OCI-LY7 (cell line): ENCODE results near the gene KATNA1. TPM values are rescaled to one million over a fixed set of nuclear protein-coding genes. Genes with fewer than 3 reads are reported as not detected.
A peak's percentile ranks its signal among the peaks of the same experiment; 100 is the strongest.

Experiments
- BruUV-seq: library from RNA; stranded (reverse); fragments of 400-500 nt; replicated peaks from 2 replicates; lab custom pipeline; 2021; lab: Mats Ljungman, UMichigan
- CTCF ChIA-PET: fragments of 300-600 bp; sonication (Branson Sonifier 250); formaldehyde crosslinking; loops from one replicate; lab custom pipeline; 2022; ENCODE audit warnings: antibody characterized with exemption; ENCODE audit not compliant: unreplicated experiment; lab: Charles Lee
- POLR2A ChIA-PET: fragments of 300-600 bp; sonication (Branson Sonifier 250); formaldehyde crosslinking; loops from one replicate; lab custom pipeline; 2022; ENCODE audit warnings: antibody characterized with exemption; lab: Charles Lee
- DNase-seq: peaks from one replicate; pipeline ENCODE4 v3.0.0-alpha.2; 2015; ENCODE audit warnings: low spot score
- H2AFZ ChIP-seq: fragments of 200-600 bp; sonication (generic), shearing (Covaris generic); 2 replicates; pipeline ENCODE4 v1.6.1; 2014; ENCODE audit warnings: mild to moderate bottlenecking, antibody characterized with exemption, low read length, moderate library complexity
- H3K27ac ChIP-seq: fragments of 200-600 bp; sonication (generic); 2 replicates; pipeline ENCODE4 v1.5.1; 2014; ENCODE audit warnings: mixed run types, low read depth, mild to moderate bottlenecking, moderate library complexity, low read length, inconsistent platforms; ENCODE audit not compliant: poor library complexity, severe bottlenecking
- H3K36me3 ChIP-seq: fragments of 200-600 bp; sonication (generic); 2 replicates; pipeline ENCODE4 v1.6.1; 2014; ENCODE audit warnings: mild to moderate bottlenecking, antibody characterized with exemption, low read length, moderate library complexity, mixed read lengths; ENCODE audit not compliant: insufficient read depth
- H3K4me1 ChIP-seq: fragments of 200-600 bp; sonication (generic); 2 replicates; pipeline ENCODE4 v1.5.1; 2014; ENCODE audit warnings: mild to moderate bottlenecking, low read length; ENCODE audit not compliant: insufficient read depth, poor library complexity, severe bottlenecking
- H3K4me2 ChIP-seq: fragments of 200-600 bp; sonication (generic); 2 replicates; pipeline ENCODE4 v1.6.1; 2014; ENCODE audit warnings: mild to moderate bottlenecking, low read length
- H3K4me3 ChIP-seq: fragments of 200-600 bp; sonication (generic); 2 replicates; pipeline ENCODE4 v1.5.1; 2014; ENCODE audit warnings: mild to moderate bottlenecking, low read depth, low read length; ENCODE audit not compliant: poor library complexity, severe bottlenecking
- H3K79me2 ChIP-seq: fragments of 200-600 bp; sonication (generic); 2 replicates; pipeline ENCODE4 v1.6.1; 2016; ENCODE audit warnings: low read depth, mild to moderate bottlenecking, low read length, moderate library complexity, mixed read lengths; ENCODE audit not compliant: insufficient read depth
- H3K9me2 ChIP-seq: fragments of 200-600 bp; sonication (generic); 2 replicates; pipeline ENCODE4 v1.6.1; 2016; ENCODE audit warnings: mild to moderate bottlenecking, low read length, mixed read lengths; ENCODE audit not compliant: insufficient read depth
- H3K9me3 ChIP-seq: fragments of 200-600 bp; sonication (generic); 2 replicates; pipeline ENCODE4 v1.6.1; 2014; ENCODE audit warnings: mild to moderate bottlenecking, mixed run types, low read length, mixed read lengths
- H4K20me1 ChIP-seq: fragments of 200-600 bp; sonication (generic); 2 replicates; pipeline ENCODE4 v1.6.1; 2014; ENCODE audit warnings: mild to moderate bottlenecking, antibody characterized with exemption, low read length, moderate library complexity, mixed read lengths; ENCODE audit not compliant: insufficient read depth
- EZH2phosphoT487 ChIP-seq: fragments of 200-600 bp; sonication (generic); IDR thresholded peaks from 2 replicates; pipeline ENCODE4 v1.6.1; 2018; ENCODE audit warnings: low read depth, borderline replicate concordance, mild to moderate bottlenecking, mixed run types, antibody characterized with exemption, low read length, moderate library complexity, mixed read lengths
- intact Hi-C: fragments of 100-400 bp; cut with micrococcal nuclease; formaldehyde crosslinking; loops from one replicate; pipeline ENCODE4 v1.10.0; 2022; ENCODE audit not compliant: unreplicated experiment
- total RNA-seq, 2 experiments: library from RNA; depleted of rRNA in 1 of 2; stranded (reverse); fragments of >200 nt in 1 of 2; shearing (Covaris generic) in 1 of 2; gene quantifications; 2 replicates each; pipeline ENCODE4 v1.2.3, GENCODE V29; 2014 to 2022
- TF ChIP-seq, protein P1 (sequence below): fragments of 200-600 bp; sonication (generic); conservative IDR thresholded peaks from 2 replicates; pipeline ENCODE4 v1.5.1; 2014; ENCODE audit warnings: mild to moderate bottlenecking, antibody characterized with exemption, low read length, moderate library complexity, mixed read lengths

The KATNA1 gene
- total RNA-seq, 2 experiments from 2014 or later: 35.1 to 36.5 TPM

- H3K4me3 ChIP-seq: no peak overlapping the region
- intact Hi-C loops: loop anchor here (2.0 to 10.0 kb wide), 2 partner anchors 135 to 361 kb away; partner anchors contain the start of gene RAET1G
- H3K4me1 ChIP-seq: peaks cover 30% of the 10 kb centered on the region
- H3K27ac ChIP-seq: no peak overlapping the region
- no peaks in the 10 kb centered on the region for H3K36me3 ChIP-seq
- peaks cover 25% of the 10 kb centered on the region for H3K79me2 ChIP-seq
- no peak overlapping the region; the same call in 1 of the 2 replicates for H3K4me2 ChIP-seq
- no TSS peak for BruUV-seq
- POLR2A ChIA-PET: interaction anchor here (0.6 to 3.2 kb wide), 9 partner anchors 9 to 1884 kb away, joined by 3 to 22 read pairs (median 4); partner anchors contain the start of gene PCMT1
- no peaks in the 10 kb centered on the region for H3K9me3 ChIP-seq
- H4K20me1 ChIP-seq: 0 out of 2 replicates have a peak, but pooled peaks cover 10% of the 10 kb centered on the region
- DNase-seq: no peak
- H3K9me2 ChIP-seq: no peaks in the 10 kb centered on the region
- TF ChIP-seq, protein P1, sequence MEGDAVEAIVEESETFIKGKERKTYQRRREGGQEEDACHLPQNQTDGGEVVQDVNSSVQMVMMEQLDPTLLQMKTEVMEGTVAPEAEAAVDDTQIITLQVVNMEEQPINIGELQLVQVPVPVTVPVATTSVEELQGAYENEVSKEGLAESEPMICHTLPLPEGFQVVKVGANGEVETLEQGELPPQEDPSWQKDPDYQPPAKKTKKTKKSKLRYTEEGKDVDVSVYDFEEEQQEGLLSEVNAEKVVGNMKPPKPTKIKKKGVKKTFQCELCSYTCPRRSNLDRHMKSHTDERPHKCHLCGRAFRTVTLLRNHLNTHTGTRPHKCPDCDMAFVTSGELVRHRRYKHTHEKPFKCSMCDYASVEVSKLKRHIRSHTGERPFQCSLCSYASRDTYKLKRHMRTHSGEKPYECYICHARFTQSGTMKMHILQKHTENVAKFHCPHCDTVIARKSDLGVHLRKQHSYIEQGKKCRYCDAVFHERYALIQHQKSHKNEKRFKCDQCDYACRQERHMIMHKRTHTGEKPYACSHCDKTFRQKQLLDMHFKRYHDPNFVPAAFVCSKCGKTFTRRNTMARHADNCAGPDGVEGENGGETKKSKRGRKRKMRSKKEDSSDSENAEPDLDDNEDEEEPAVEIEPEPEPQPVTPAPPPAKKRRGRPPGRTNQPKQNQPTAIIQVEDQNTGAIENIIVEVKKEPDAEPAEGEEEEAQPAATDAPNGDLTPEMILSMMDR: no peak
- no peak for TF ChIP-seq EZH2phosphoT487
- peak overlapping the region; percentile 98; the same call in 1 of the 2 replicates for H2AFZ ChIP-seq
- CTCF ChIA-PET: interaction anchor here (1.2 kb wide), 1 partner anchor 11 kb away, joined by 3 read pairs; no protein-coding TSS in a partner anchor
Measured at GRCh38 chr6:149563928-149564325, 84.6 kb downstream of the KATNA1 start.

- no peak overlapping the region for H3K4me2 ChIP-seq
- ChIA-PET POLR2A (interaction anchor here (0.6 to 3.2 kb wide), 4 partner anchors 14 to 1884 kb away, joined by 3 to 22 read pairs (median 4); no protein-coding TSS in a partner anchor), CTCF (no interaction called here)
- peaks cover 20% of the 10 kb centered on the region for H3K79me2 ChIP-seq
- TF ChIP-seq, protein P1: no peak
- no peak for TF ChIP-seq EZH2phosphoT487
- H3K36me3 ChIP-seq: no peaks in the 10 kb centered on the region
- no peak for DNase-seq
- H3K4me1 ChIP-seq: peaks cover 27% of the 10 kb centered on the region
- no peak overlapping the region for H3K27ac ChIP-seq
- no TSS peak for BruUV-seq
- 0 out of 2 replicates have a peak, but pooled peaks cover 8% of the 10 kb centered on the region for H4K20me1 ChIP-seq
- no peak overlapping the region for H2AFZ ChIP-seq
- H3K4me3 ChIP-seq: no peak overlapping the region
- no peaks in the 10 kb centered on the region for H3K9me3 ChIP-seq
- H3K9me2 ChIP-seq: no peaks in the 10 kb centered on the region
- intact Hi-C loops: loop anchor here (10.0 kb wide), 1 partner anchor 361 kb away; the partner anchor contains the start of gene RAET1G
Measured at GRCh38 chr6:149563203-149563927, 85.1 kb downstream of the KATNA1 start.
